GM18517 (cell line): ENCODE results near the gene HCN3.
"Not testable (repeated sequence)": the region's sequence is repeated elsewhere in the genome, so short reads cannot be mapped to it uniquely, and the experiment has no call there.

Experiments
- ATAC-seq: cut with Tn5 transposase; IDR thresholded peaks from one replicate; pipeline ENCODE4 v1.9.1; 2021; ENCODE audit warnings: mild to moderate bottlenecking, moderate library complexity; ENCODE audit not compliant: unreplicated experiment

The HCN3 gene

GRCh38 chr1:155328856-155329255 is 51.6 kb downstream of the HCN3 start:
- ATAC-seq: not testable (repeated sequence)

- no peak for ATAC-seq
Measured at GRCh38 chr1:155329980-155330598, 52.8 kb downstream of the HCN3 start.

GRCh38 chr1:155334962-155335361 is 57.7 kb downstream of the HCN3 start:
- ATAC-seq: no peak
